Smooth muscle cell (in vitro differentiated cells): ENCODE results near the gene BICDL1. TPM values are rescaled to one million over a fixed set of nuclear protein-coding genes. Genes with fewer than 3 reads are reported as not detected.

Experiments used
- DNase-seq: peaks from one replicate; lab custom pipeline; 2025; ENCODE audit not compliant: unreplicated experiment; lab: John Stamatoyannopoulos, UW
- H2AFZ ChIP-seq: fragments of 200-600 bp; sonication (generic); 2 replicates; pipeline ENCODE4 v1.6.0; 2016; ENCODE audit warnings: antibody characterized with exemption, low read depth, mild to moderate bottlenecking
- H3F3A ChIP-seq: fragments of 200-600 bp; sonication (generic); 2 replicates; pipeline ENCODE4 v1.6.0; 2017; ENCODE audit warnings: antibody characterized with exemption, low read depth
- H3K27ac ChIP-seq: fragments of 200-600 bp; sonication (generic); 2 replicates; pipeline ENCODE4 v1.5.1; 2016; ENCODE audit warnings: low read depth, mild to moderate bottlenecking
- H3K27me3 ChIP-seq: fragments of 200-600 bp; sonication (generic); 2 replicates; pipeline ENCODE4 v1.6.1; 2016; ENCODE audit warnings: low read depth, mild to moderate bottlenecking
- H3K36me3 ChIP-seq: fragments of 200-600 bp; sonication (generic); 2 replicates; pipeline ENCODE4 v1.5.1; 2016; ENCODE audit warnings: low read depth
- H3K4me1 ChIP-seq: fragments of 200-600 bp; sonication (generic); 2 replicates; pipeline ENCODE4 v1.5.1; 2016; ENCODE audit warnings: low read depth
- H3K4me2 ChIP-seq: fragments of 200-600 bp; sonication (generic); 2 replicates; pipeline ENCODE4 v1.6.0; 2016; ENCODE audit warnings: mild to moderate bottlenecking
- H3K4me3 ChIP-seq: fragments of 200-600 bp; sonication (generic); 2 replicates; pipeline ENCODE4 v1.5.1; 2016; ENCODE audit warnings: mild to moderate bottlenecking
- H3K79me2 ChIP-seq: fragments of 200-600 bp; sonication (generic); 2 replicates; pipeline ENCODE4 v1.6.0; 2016; ENCODE audit warnings: low read depth, mild to moderate bottlenecking
- H3K9ac ChIP-seq: fragments of 200-600 bp; sonication (generic); 2 replicates; pipeline ENCODE4 v1.6.0; 2016; ENCODE audit warnings: low read depth
- H3K9me3 ChIP-seq: fragments of 200-600 bp; sonication (generic); replicated peaks from 2 replicates; pipeline ENCODE4 v1.5.1; 2016; ENCODE audit warnings: low read depth
- H4K20me1 ChIP-seq: fragments of 200-600 bp; sonication (generic); 2 replicates; pipeline ENCODE4 v1.6.0; 2016; ENCODE audit warnings: low read depth
- WGBS: methylation state at CpG from one replicate; pipeline ENCODE4 v1.1.7; 2016; ENCODE audit warnings: low lambda C conversion rate; 5-methylcytosine and 5-hydroxymethylcytosine counted together
- polyA plus RNA-seq: library from polyadenylated mRNA; unstranded; fragments of >200 nt; fragmentation: Nextera tagmentation; extraction: Ambion mirVana; gene quantifications from 2 replicates; pipeline ENCODE4 v1.2.1, GENCODE V29; 2016
- total RNA-seq: library from RNA; depleted of rRNA; stranded (reverse); fragments of >200 nt; gene quantifications from 2 replicates; pipeline ENCODE4 v1.2.3, GENCODE V29; 2014
- TF ChIP-seq, protein P1 (sequence below): fragments of 200-600 bp; sonication (generic); IDR thresholded peaks from 2 replicates; pipeline ENCODE4 v1.5.1; 2017; ENCODE audit warnings: borderline replicate concordance, mild to moderate bottlenecking, antibody characterized with exemption; ENCODE audit not compliant: insufficient read depth, poor library complexity, severe bottlenecking

BICDL1 gene
- total and polyA plus RNA-seq, 2 experiments from 2014 or later = 0.43 to 1.7 TPM

- H3K79me2 ChIP-seq = no peaks in the 10 kb centered on the region
These were observed 104.2 kb downstream of the BICDL1 start for GRCh38 chr12:120093336-120093591.

GRCh38 chr12:120093592-120094355 is 104.7 kb downstream of the BICDL1 start:
- no peak overlapping the region for H3K4me2 ChIP-seq
- 43% methylated on average over 17 of the region's 17 CpGs for WGBS
- no peak overlapping the region for H2AFZ ChIP-seq
- no peak overlapping the region for H3K4me3 ChIP-seq
- no peaks in the 10 kb centered on the region for H3F3A ChIP-seq
- H3K79me2 ChIP-seq = no peaks in the 10 kb centered on the region
- no peaks in the 10 kb centered on the region for H3K9me3 ChIP-seq
- H4K20me1 ChIP-seq = peaks cover 27% of the 10 kb centered on the region
- no peaks in the 10 kb centered on the region for H3K36me3 ChIP-seq
- no peak overlapping the region for H3K27ac ChIP-seq
- TF ChIP-seq, protein P1, sequence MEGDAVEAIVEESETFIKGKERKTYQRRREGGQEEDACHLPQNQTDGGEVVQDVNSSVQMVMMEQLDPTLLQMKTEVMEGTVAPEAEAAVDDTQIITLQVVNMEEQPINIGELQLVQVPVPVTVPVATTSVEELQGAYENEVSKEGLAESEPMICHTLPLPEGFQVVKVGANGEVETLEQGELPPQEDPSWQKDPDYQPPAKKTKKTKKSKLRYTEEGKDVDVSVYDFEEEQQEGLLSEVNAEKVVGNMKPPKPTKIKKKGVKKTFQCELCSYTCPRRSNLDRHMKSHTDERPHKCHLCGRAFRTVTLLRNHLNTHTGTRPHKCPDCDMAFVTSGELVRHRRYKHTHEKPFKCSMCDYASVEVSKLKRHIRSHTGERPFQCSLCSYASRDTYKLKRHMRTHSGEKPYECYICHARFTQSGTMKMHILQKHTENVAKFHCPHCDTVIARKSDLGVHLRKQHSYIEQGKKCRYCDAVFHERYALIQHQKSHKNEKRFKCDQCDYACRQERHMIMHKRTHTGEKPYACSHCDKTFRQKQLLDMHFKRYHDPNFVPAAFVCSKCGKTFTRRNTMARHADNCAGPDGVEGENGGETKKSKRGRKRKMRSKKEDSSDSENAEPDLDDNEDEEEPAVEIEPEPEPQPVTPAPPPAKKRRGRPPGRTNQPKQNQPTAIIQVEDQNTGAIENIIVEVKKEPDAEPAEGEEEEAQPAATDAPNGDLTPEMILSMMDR = no peak
- peaks cover 14% of the 10 kb centered on the region for H3K4me1 ChIP-seq
- peak; percentile 3 for DNase-seq
- no peak overlapping the region for H3K9ac ChIP-seq
- H3K27me3 ChIP-seq = no peaks in the 10 kb centered on the region

More at GRCh38 chr12:120093336-120093591, 104.2 kb downstream of the BICDL1 start:
- peaks cover 27% of the 10 kb centered on the region for H4K20me1 ChIP-seq
- H3K9ac ChIP-seq = no peak overlapping the region
- H3K27me3 ChIP-seq = no peaks in the 10 kb centered on the region
- no peaks in the 10 kb centered on the region for H3K36me3 ChIP-seq
- H3K4me1 ChIP-seq = peaks cover 14% of the 10 kb centered on the region
- no peak overlapping the region for H2AFZ ChIP-seq
- no peak overlapping the region for H3K4me3 ChIP-seq
- H3K4me2 ChIP-seq = no peak overlapping the region
- H3K27ac ChIP-seq = no peak overlapping the region
- DNase-seq = no peak
- H3K9me3 ChIP-seq = no peaks in the 10 kb centered on the region
- WGBS = 80% methylated on average over 4 of the region's 4 CpGs
- no peaks in the 10 kb centered on the region for H3F3A ChIP-seq
- TF ChIP-seq, protein P1 = no peak

- no peaks in the 10 kb centered on the region for H3K27me3 ChIP-seq
- no peaks in the 10 kb centered on the region for H3K79me2 ChIP-seq
- no peak overlapping the region for H3K9ac ChIP-seq
- H3K27ac ChIP-seq = no peak overlapping the region
- TF ChIP-seq, protein P1 = no peak
- H2AFZ ChIP-seq = no peak overlapping the region
- no peak overlapping the region for H3K4me2 ChIP-seq
- WGBS = 87% methylated on average over 9 of the region's 9 CpGs
- DNase-seq = no peak
- H3K4me1 ChIP-seq = peaks cover 14% of the 10 kb centered on the region
- no peaks in the 10 kb centered on the region for H3F3A ChIP-seq
- no peaks in the 10 kb centered on the region for H3K9me3 ChIP-seq
- H3K4me3 ChIP-seq = no peak overlapping the region
- H4K20me1 ChIP-seq = peaks cover 33% of the 10 kb centered on the region
- H3K36me3 ChIP-seq = no peaks in the 10 kb centered on the region
These were observed 105.4 kb downstream of the BICDL1 start for GRCh38 chr12:120094485-120094884.

DNA sequence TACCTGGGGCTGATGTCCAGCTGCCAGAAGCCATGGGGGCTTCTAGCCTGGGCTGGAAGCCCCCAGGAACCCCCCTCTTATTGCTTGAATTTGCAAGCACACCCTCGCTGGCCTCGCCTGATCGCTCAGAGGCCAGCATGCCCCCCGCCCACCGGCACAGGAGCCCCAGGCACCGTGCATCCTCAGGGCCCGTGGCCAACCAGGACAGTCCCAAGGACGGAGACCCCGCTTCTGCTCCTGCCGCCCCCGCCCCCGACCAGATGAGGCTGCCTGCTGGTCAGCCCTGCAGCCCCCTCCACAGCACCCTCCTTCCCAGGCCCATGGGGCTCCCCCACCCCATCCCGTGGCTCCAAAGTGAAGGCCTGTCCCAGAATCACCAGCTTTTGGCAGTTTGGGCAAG is 106.3 kb downstream of the BICDL1 start:
- Histone ChIP-seq H3K27ac (no peak overlapping the region), H3K36me3 (no peaks in the 10 kb centered on the region), H3K4me3 (no peak overlapping the region), H3K27me3 (no peaks in the 10 kb centered on the region), H3K9ac (no peak overlapping the region), H3K79me2 (peaks cover 6% of the 10 kb centered on the region), H3K4me2 (no peak overlapping the region), H3K4me1 (peaks cover 14% of the 10 kb centered on the region), H2AFZ (no peak overlapping the region), H3K9me3 (no peaks in the 10 kb centered on the region), H3F3A (no peaks in the 10 kb centered on the region), H4K20me1 (peaks cover 41% of the 10 kb centered on the region)
- DNase-seq = no peak
- WGBS = 97% methylated on average over 13 of the region's 13 CpGs
- TF ChIP-seq, protein P1 = no peak
